SK-N-SH (cell line): Measurements from ENCODE around the gene SNX5. TPM values are rescaled to one million over a fixed set of nuclear protein-coding genes. Genes with fewer than 3 reads are reported as not detected.

ENCODE experiments used
- CTCF ChIA-PET: fragments of 300-600, 350-600 bp; formaldehyde crosslinking; extraction: SDS; loops from one replicate; lab custom pipeline; 2021; lab: Yijun Ruan, JAX
- POLR2A ChIA-PET: fragments of 350-600 bp; sonication (Branson Sonifier 250); formaldehyde crosslinking; extraction: SDS; loops from one replicate; lab custom pipeline; 2020; ENCODE audit warnings: antibody characterized with exemption, inconsistent platforms; lab: Yijun Ruan, JAX
- DNase-seq: peaks from one replicate; pipeline ENCODE4 v3.0.0; 2012
- H2AFZ ChIP-seq: fragments of 200-600 bp; sonication (generic); 2 replicates; pipeline ENCODE4 v1.8.1; 2016; ENCODE audit warnings: antibody characterized with exemption, mild to moderate bottlenecking, low read depth
- H3F3A ChIP-seq: fragments of 200-600 bp; sonication (generic); replicated peaks from 2 replicates; pipeline ENCODE3; 2016; ENCODE audit warnings: antibody characterized with exemption, mild to moderate bottlenecking; ENCODE audit not compliant: insufficient read depth
- H3K27ac ChIP-seq, 2 experiments: fragments of 200-500 bp in 1 of 2; fragments of 200-600 bp in 1 of 2; sonication (Bioruptor generic) in 1 of 2; sonication (generic), shearing (Covaris generic) in 1 of 2; 2 replicates each; pipeline versions ENCODE4 v1.5.1 to v1.6.1; 2014 to 2016; ENCODE audit warnings: low read depth in 2 of 2, inconsistent platforms in 1 of 2, low read length in 1 of 2, mild to moderate bottlenecking in 1 of 2, mixed read lengths in 1 of 2
- H3K27me3 ChIP-seq: fragments of 200-600 bp; sonication (generic), shearing (Covaris generic); 2 replicates; pipeline ENCODE4 v1.6.1; 2016; ENCODE audit warnings: mixed run types; ENCODE audit not compliant: insufficient read depth
- H3K36me3 ChIP-seq, 2 experiments: fragments of 200-500 bp in 1 of 2; fragments of 200-600 bp in 1 of 2; sonication (Bioruptor generic) in 1 of 2; sonication (generic) in 1 of 2; replicated peaks in 1 of 2; 2 replicates each; pipeline versions ENCODE3 to v1.5.1; 2014 to 2016; ENCODE audit warnings: low read length in 1 of 2, mild to moderate bottlenecking in 1 of 2; ENCODE audit not compliant: insufficient read depth in 2 of 2, control insufficient read depth in 1 of 2
- H3K4me1 ChIP-seq, 2 experiments: fragments of 200-500 bp in 1 of 2; fragments of 200-600 bp in 1 of 2; sonication (Bioruptor generic) in 1 of 2; sonication (generic), shearing (Covaris generic) in 1 of 2; 2 replicates each; pipeline versions ENCODE4 v1.5.1 to v1.6.1; 2014 to 2016; ENCODE audit warnings: low read depth in 1 of 2, low read length in 1 of 2, mixed run types in 1 of 2; ENCODE audit not compliant: insufficient read depth in 2 of 2, control insufficient read depth in 1 of 2
- H3K4me2 ChIP-seq: fragments of 200-600 bp; sonication (generic), shearing (Covaris generic); 2 replicates; pipeline ENCODE4 v1.6.1; 2017; ENCODE audit warnings: mixed run types
- H3K4me3 ChIP-seq, 2 experiments: fragments of 200-500 bp in 1 of 2; fragments of 200-600 bp in 1 of 2; sonication (Bioruptor generic) in 1 of 2; sonication (generic), shearing (Covaris generic) in 1 of 2; 2 replicates each; pipeline versions ENCODE4 v1.5.1 to v1.8.1; 2014 to 2016; ENCODE audit warnings: low read depth in 2 of 2, inconsistent platforms in 1 of 2, low read length in 1 of 2, mild to moderate bottlenecking in 1 of 2, mixed read lengths in 1 of 2, moderate library complexity in 1 of 2
- H3K79me2 ChIP-seq: fragments of 200-600 bp; sonication (generic); 2 replicates; pipeline ENCODE4 v1.8.1; 2017; ENCODE audit warnings: mild to moderate bottlenecking; ENCODE audit not compliant: insufficient read depth
- H3K9ac ChIP-seq: fragments of 200-600 bp; sonication (generic); 2 replicates; pipeline ENCODE4 v1.6.1; 2017; ENCODE audit warnings: mixed run types
- H3K9me2 ChIP-seq: fragments of 200-600 bp; sonication (generic); 2 replicates; pipeline ENCODE4 v1.6.1; 2017; ENCODE audit warnings: mixed run types
- H3K9me3 ChIP-seq: fragments of 200-600 bp; sonication (generic); 2 replicates; pipeline ENCODE4 v1.6.1; 2017; ENCODE audit warnings: mixed run types, mild to moderate bottlenecking, moderate library complexity
- H4K20me1 ChIP-seq: fragments of 200-600 bp; sonication (generic); 2 replicates; pipeline ENCODE4 v1.6.1; 2017; ENCODE audit warnings: mild to moderate bottlenecking, mixed run types; ENCODE audit not compliant: insufficient read depth
- CHD2 ChIP-seq: fragments of 150-350 bp; IDR thresholded peaks from 2 replicates; pipeline ENCODE4 v1.6.1; 2018; ENCODE audit warnings: low read length; ENCODE audit not compliant: partially characterized antibody
- ELF1 ChIP-seq: IDR thresholded peaks from 2 replicates; pipeline ENCODE4 v1.4.0; 2012
- EZH2phosphoT487 ChIP-seq: fragments of 200-600 bp; sonication (generic); IDR thresholded peaks from 2 replicates; pipeline ENCODE4 v1.6.1; 2017; ENCODE audit warnings: low read depth, mixed run types, mild to moderate bottlenecking, antibody characterized with exemption, moderate library complexity, borderline replicate concordance
- FOXJ3 ChIP-seq: sonication (generic); formaldehyde crosslinking; IDR thresholded peaks from 2 replicates; pipeline ENCODE4 v1.5.1; 2020; ENCODE audit warnings: mild to moderate bottlenecking, missing genetic modification reagents
- FOXM1 ChIP-seq: IDR thresholded peaks from 2 replicates; pipeline ENCODE4 v1.4.0; 2012; ENCODE audit warnings: low read depth, mild to moderate bottlenecking
- JUND ChIP-seq: IDR thresholded peaks from 2 replicates; pipeline ENCODE4 v1.4.0; 2012
- NRF1 ChIP-seq: IDR thresholded peaks from 2 replicates; pipeline ENCODE4 v1.6.1; 2012; ENCODE audit warnings: low read depth, mild to moderate bottlenecking, low read length
- RFX5 ChIP-seq: IDR thresholded peaks from 2 replicates; pipeline ENCODE4 v1.6.1; 2012; ENCODE audit warnings: mild to moderate bottlenecking, improper control_type of control experiment, low read length
- RXRA ChIP-seq: IDR thresholded peaks from 2 replicates; pipeline ENCODE4 v1.4.0; 2012; ENCODE audit warnings: low read depth, mild to moderate bottlenecking, borderline replicate concordance
- SIN3A ChIP-seq: IDR thresholded peaks from 2 replicates; pipeline ENCODE4 v1.6.1; 2012; ENCODE audit warnings: low read depth, mild to moderate bottlenecking, low read length, moderate library complexity, borderline replicate concordance
- TAF1 ChIP-seq: IDR thresholded peaks from 2 replicates; pipeline ENCODE4 v1.6.1; 2012; ENCODE audit warnings: low read depth, mild to moderate bottlenecking, low read length, moderate library complexity, borderline replicate concordance
- USF1 ChIP-seq: IDR thresholded peaks from 2 replicates; pipeline ENCODE4 v1.4.0; 2012; ENCODE audit warnings: low read depth, borderline replicate concordance
- WGBS: methylation state at CpG from one replicate; pipeline ENCODE4 v1.1.6; 2017; ENCODE audit warnings: low lambda C conversion rate; 5-methylcytosine and 5-hydroxymethylcytosine counted together
- polyA plus RNA-seq, 3 experiments: library from polyadenylated mRNA; depleted of rRNA; stranded (reverse); fragments of >200 nt; gene quantifications; 2 replicates each; pipeline ENCODE4 v1.2.3, GENCODE V29; 2012
- TF ChIP-seq, protein P1 (sequence below): IDR thresholded peaks from 2 replicates; pipeline ENCODE4 v1.4.0; 2012; ENCODE audit warnings: low read depth
- TF ChIP-seq, protein P2 (sequence below): IDR thresholded peaks from 2 replicates; pipeline ENCODE4 v1.4.0; 2012; ENCODE audit warnings: low read depth, borderline replicate concordance
- TF ChIP-seq, protein P3 (sequence below): fragments of 150-350 bp; IDR thresholded peaks from 2 replicates; pipeline ENCODE4 v1.6.1; 2016; ENCODE audit warnings: mild to moderate bottlenecking, low read depth, low read length

SNX5 gene
- polyA plus RNA-seq, 1 of the 3 experiments (the other 2 are of a cell fraction): 76.2 TPM

DNA sequence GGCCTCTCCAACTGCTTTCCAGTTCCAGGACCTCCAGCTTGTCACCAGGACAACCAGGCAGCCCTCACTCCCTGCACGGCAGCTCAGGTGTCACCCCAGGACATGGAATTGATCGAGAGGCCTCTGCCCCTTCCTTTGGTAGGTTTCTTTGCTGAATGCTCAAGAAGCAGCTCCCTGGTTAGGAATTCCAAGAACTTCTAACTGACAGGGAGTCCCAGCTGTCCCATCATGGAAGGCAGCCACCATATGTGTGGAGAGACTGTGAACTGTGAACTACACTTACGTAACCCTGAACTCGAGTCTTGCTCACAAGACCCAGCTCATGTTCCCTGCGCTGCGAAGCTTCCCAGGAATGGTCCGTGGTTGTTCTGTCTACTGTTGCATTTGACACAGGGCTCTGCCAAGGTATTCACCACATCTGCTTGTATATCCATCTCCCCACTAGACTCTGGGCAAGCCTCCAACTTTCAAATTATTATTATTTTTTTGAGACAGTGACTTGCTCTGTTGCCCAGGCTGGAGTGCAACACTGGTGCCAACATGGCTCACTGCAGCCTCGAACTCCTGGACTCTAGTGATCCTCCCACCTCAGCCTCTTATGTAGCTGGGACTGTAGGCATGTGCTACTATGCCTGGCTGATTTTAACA is 35.9 kb upstream of the SNX5 start:
- H3K36me3 ChIP-seq: no peaks in the 10 kb centered on the region
- no peaks in the 10 kb centered on the region for H4K20me1 ChIP-seq
- H3K9me2 ChIP-seq: no peaks in the 10 kb centered on the region
- no peak for DNase-seq
- no peak overlapping the region for H3K4me2 ChIP-seq
- 72% methylated on average over 8 of the region's 8 CpGs for WGBS
- CTCF ChIA-PET: interaction anchor here (1.1 to 4.9 kb wide), 2 partner anchors 9 to 468 kb away, joined by 4 to 19 read pairs; no protein-coding TSS in a partner anchor
- H3K27me3 ChIP-seq: no peaks in the 10 kb centered on the region
- TF ChIP-seq SIN3A (no peak), CHD2 (no peak), FOXJ3 (CRISPR knock-in tag) (no peak)
- H2AFZ ChIP-seq: no peak overlapping the region
- no peaks in the 10 kb centered on the region for H3K79me2 ChIP-seq
- POLR2A ChIA-PET: no interaction called here
- H3K9ac ChIP-seq: no peak overlapping the region
- no peak overlapping the region for H3K4me3 ChIP-seq
- H3K9me3 ChIP-seq: no peaks in the 10 kb centered on the region
- no peak overlapping the region for H3K27ac ChIP-seq
- H3F3A ChIP-seq: no peaks in the 10 kb centered on the region
- H3K4me1 ChIP-seq: peaks cover 0 to 9% of the 10 kb centered on the region in 2 experiments; a peak in 1 of 4 replicates

- whole genome bisulfite sequencing: 66% methylated on average over 5 of the region's 5 CpGs
- no peaks in the 10 kb centered on the region for H3K9me2 ChIP-seq
Observed at GRCh38 chr20:18003897-18004296, 35.3 kb upstream of the SNX5 start.

DNA sequence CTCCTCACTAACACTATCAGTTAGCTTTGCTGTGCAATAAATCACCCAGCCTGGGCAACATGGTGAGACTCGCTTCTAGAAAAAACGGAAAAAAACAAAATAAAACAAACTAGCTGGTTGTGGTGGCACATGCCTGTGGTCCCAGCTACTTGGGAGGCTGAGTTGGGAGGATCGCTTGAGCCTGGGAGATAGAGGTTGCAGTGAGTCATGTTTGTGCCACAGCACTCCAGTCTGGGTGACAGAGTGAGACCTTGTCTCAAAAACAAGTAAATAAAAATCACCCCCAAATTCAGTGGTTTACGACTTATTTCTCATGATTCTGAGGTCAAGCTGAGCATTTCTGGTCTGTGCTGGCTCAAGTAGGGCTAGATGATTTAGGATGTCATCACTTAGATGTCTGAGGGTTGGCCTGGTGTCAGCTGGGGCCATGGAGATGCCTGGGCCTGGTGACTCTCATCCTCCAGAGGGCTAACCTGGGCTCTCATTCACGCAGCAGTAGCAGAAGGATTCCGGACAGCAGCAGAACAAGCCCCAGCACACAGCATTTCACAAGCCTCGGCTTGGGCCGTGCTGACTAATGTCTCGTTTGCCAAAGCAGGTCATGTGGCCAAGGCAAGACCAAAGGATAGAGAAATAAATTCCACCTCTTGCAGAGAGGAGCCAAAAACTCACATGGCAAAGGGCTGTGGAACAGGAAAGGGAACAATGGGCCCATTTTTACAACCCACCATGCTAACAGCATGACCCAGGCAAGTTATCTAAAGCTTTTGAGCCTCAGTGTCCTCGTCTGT is 32.7 kb upstream of the SNX5 start:
- 64% methylated on average over 9 of the region's 10 CpGs for WGBS
- H3K36me3 ChIP-seq: no peaks in the 10 kb centered on the region
- CTCF ChIA-PET: interaction anchor here (0.8 to 0.9 kb wide), 2 partner anchors 18 to 62 kb away, joined by 3 read pairs; no protein-coding TSS in a partner anchor
- H3K79me2 ChIP-seq: no peaks in the 10 kb centered on the region
- no peak overlapping the region for H3K4me3 ChIP-seq
- no peak overlapping the region for H3K4me2 ChIP-seq
- no peaks in the 10 kb centered on the region for H3K9me3 ChIP-seq
- H3K27ac ChIP-seq: no peak overlapping the region
- H4K20me1 ChIP-seq: no peaks in the 10 kb centered on the region
- H3K9ac ChIP-seq: no peak overlapping the region
- no peaks in the 10 kb centered on the region for H3K27me3 ChIP-seq
- H3K9me2 ChIP-seq: no peaks in the 10 kb centered on the region
- POLR2A ChIA-PET: no interaction called here
- no peaks in the 10 kb centered on the region for H3F3A ChIP-seq
- H3K4me1 ChIP-seq: peaks cover 0 to 3% of the 10 kb centered on the region in 2 experiments; a peak in 1 of 4 replicates
- no peak overlapping the region for H2AFZ ChIP-seq
- DNase-seq: no peak
- TF ChIP-seq JUND (no peak), EZH2phosphoT487 (no peak), RFX5 (no peak), USF1 (no peak), NRF1 (no peak)
- TF ChIP-seq, protein P1, sequence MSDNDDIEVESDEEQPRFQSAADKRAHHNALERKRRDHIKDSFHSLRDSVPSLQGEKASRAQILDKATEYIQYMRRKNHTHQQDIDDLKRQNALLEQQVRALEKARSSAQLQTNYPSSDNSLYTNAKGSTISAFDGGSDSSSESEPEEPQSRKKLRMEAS: no peak
- TF ChIP-seq, protein P2, sequence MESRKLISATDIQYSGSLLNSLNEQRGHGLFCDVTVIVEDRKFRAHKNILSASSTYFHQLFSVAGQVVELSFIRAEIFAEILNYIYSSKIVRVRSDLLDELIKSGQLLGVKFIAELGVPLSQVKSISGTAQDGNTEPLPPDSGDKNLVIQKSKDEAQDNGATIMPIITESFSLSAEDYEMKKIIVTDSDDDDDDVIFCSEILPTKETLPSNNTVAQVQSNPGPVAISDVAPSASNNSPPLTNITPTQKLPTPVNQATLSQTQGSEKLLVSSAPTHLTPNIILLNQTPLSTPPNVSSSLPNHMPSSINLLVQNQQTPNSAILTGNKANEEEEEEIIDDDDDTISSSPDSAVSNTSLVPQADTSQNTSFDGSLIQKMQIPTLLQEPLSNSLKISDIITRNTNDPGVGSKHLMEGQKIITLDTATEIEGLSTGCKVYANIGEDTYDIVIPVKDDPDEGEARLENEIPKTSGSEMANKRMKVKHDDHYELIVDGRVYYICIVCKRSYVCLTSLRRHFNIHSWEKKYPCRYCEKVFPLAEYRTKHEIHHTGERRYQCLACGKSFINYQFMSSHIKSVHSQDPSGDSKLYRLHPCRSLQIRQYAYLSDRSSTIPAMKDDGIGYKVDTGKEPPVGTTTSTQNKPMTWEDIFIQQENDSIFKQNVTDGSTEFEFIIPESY: no peak
- TF ChIP-seq, protein P3, sequence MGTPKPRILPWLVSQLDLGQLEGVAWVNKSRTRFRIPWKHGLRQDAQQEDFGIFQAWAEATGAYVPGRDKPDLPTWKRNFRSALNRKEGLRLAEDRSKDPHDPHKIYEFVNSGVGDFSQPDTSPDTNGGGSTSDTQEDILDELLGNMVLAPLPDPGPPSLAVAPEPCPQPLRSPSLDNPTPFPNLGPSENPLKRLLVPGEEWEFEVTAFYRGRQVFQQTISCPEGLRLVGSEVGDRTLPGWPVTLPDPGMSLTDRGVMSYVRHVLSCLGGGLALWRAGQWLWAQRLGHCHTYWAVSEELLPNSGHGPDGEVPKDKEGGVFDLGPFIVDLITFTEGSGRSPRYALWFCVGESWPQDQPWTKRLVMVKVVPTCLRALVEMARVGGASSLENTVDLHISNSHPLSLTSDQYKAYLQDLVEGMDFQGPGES: no peak

More at GRCh38 chr20:18003897-18004296, 35.3 kb upstream of the SNX5 start:
- TF ChIP-seq, protein P1: no peak
- no peak for TF ChIP-seq FOXM1
- no peak for TF ChIP-seq RXRA
- TF ChIP-seq TAF1: no peak
- TF ChIP-seq ELF1: no peak
- CTCF ChIA-PET: interaction anchor here (1.1 kb wide), 1 partner anchor 467 kb away, joined by 4 read pairs; no protein-coding TSS in a partner anchor
- H3K27me3 ChIP-seq: no peaks in the 10 kb centered on the region
- no peak for DNase-seq
- no peak overlapping the region for H3K4me2 ChIP-seq
- POLR2A ChIA-PET: no interaction called here
- H3K9ac ChIP-seq: no peak overlapping the region
- H3K9me3 ChIP-seq: no peaks in the 10 kb centered on the region
- H3K27ac ChIP-seq: no peak overlapping the region
- no peaks in the 10 kb centered on the region for H3K36me3 ChIP-seq
- no peak overlapping the region for H2AFZ ChIP-seq
- no peaks in the 10 kb centered on the region for H4K20me1 ChIP-seq
- peaks cover 0 to 9% of the 10 kb centered on the region in 2 experiments; a peak in 1 of 4 replicates for H3K4me1 ChIP-seq
- no peaks in the 10 kb centered on the region for H3K79me2 ChIP-seq
- H3K4me3 ChIP-seq: no peak overlapping the region
- no peaks in the 10 kb centered on the region for H3F3A ChIP-seq
